Measurements from ENCODE around the gene RNF208. TPM values are rescaled to one million over a fixed set of nuclear protein-coding genes. Genes with fewer than 3 reads are reported as not detected.

Gene RNF208
- total RNA-seq, 5 donors from 2014 or later (not counting 1 experiment from before 2014, with no cell fraction given), result 0.56 to 1.6 (median 1.5) TPM

DNA sequence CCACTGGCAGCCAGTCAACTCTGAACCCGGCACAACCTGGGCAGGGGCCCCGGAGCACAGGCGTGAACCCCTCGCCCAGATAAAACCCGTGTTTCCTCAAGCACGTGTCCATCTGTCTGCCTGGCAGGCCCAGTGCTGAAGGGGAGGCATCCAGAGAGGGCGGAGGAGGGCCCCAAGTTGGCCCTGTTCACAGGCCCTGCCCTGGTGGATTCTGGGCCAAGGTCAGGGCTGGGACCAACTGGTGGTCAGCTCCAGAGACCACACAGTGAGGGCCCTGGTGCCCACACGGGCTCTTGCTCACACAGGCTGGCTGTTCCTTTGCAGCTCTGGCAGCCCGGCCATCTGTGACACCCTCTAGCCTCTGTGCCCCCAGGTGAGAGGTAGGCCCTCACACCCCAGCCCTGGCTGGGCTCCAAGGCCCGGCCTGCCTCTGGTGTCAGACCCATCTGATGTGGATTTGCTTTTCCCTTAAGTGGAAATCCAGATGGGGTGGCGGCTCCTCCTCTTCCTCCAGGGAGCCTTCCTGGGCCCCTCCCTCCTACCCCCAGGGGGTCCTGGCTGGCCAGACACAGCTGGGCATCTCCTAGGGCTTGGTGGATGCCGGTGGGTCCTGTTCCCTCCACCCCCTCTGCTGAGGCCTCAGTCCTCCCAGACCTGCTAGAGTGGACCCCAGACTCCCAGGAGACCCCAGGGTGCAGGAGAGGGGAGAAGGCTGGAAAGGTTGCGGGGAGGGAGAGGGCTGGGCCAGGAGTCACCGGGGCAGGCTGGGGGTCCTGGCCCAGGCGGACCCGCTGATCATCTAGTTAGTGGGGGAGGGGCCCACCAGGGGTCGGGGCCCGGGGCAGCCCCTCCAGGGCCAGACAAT lies 28.5 kb upstream of the RNF208 start:
- Mint-ChIP-seq H3K27ac (no peak overlapping the region), H3K4me3 (no peak overlapping the region), H3K27me3 (no peaks in the 10 kb centered on the region), H3K9me3 (no peaks in the 10 kb centered on the region), H3K4me1 (peaks cover 4 to 5% (median 4%) of the 10 kb centered on the region in 3 donors), H3K36me3 (no peaks in the 10 kb centered on the region)
- peaks cover 0 to 13% of the 10 kb centered on the region in 2 experiments for H3K4me1 ChIP-seq (ENCODE audit: control insufficient read depth in 1 of 2, extremely low read depth in 1 of 2, insufficient read depth in 2 of 2, low read length in 2 of 2)
- DNase-seq (no peak), ATAC-seq (replicated peaks in 1 of 4) (no peak)
- ChIA-PET POLR2A (no interaction called here), CTCF (no interaction called here)
- H3K9me3 ChIP-seq, result no peaks in the 10 kb centered on the region
- no peaks in the 10 kb centered on the region for H3K36me3 ChIP-seq (ENCODE audit: control insufficient read depth in 2 of 2, extremely low read depth in 1 of 2, insufficient read depth in 1 of 2, low read length in 1 of 2)
- H3K27ac ChIP-seq (ENCODE audit: low read length), result no peak overlapping the region
- no peaks in the 10 kb centered on the region for H3K27me3 ChIP-seq (replicated peaks in 1 of 2; ENCODE audit: control insufficient read depth in 2 of 2, extremely low read depth in 1 of 2, insufficient read depth in 2 of 2, low read length in 1 of 2)
- no peak overlapping the region for H3K4me3 ChIP-seq (ENCODE audit: control insufficient read depth in 1 of 2, extremely low read depth in 1 of 2, low read length in 1 of 2)
- 85% methylated on average over 13 of the region's 18 CpGs for WGBS (ENCODE audit: insufficient coverage)

DNA sequence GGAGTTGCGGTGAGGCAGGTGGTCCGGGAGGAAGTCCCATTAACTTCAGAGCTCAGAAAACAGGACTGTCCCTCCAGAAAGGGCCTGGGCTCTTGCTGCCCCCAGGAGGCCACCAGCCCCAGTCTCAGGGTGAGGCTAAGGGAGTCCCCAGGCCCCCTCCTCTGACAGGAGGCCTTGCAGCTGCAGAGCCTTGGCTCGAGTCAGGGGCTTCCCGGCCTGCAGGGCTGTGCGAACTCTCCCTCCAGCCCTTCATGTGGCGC lies 25.8 kb upstream of the RNF208 start:
- Histone ChIP-seq H3K4me3 (ENCODE audit: control insufficient read depth in 1 of 2, extremely low read depth in 1 of 2, low read length in 1 of 2) (no peak overlapping the region), H3K9me3 (no peaks in the 10 kb centered on the region), H3K27ac (ENCODE audit: low read length) (no peak overlapping the region), H3K27me3 (replicated peaks in 1 of 2; ENCODE audit: control insufficient read depth in 2 of 2, extremely low read depth in 1 of 2, insufficient read depth in 2 of 2, low read length in 1 of 2) (no peaks in the 10 kb centered on the region), H3K36me3 (ENCODE audit: control insufficient read depth in 2 of 2, extremely low read depth in 1 of 2, insufficient read depth in 1 of 2, low read length in 1 of 2) (peaks cover 0 to 7% of the 10 kb centered on the region in 2 donors), H3K4me1 (ENCODE audit: control insufficient read depth in 1 of 2, extremely low read depth in 1 of 2, insufficient read depth in 2 of 2, low read length in 2 of 2) (peaks cover 0 to 13% of the 10 kb centered on the region in 2 experiments)
- no peaks in the 10 kb centered on the region for H3K27me3 Mint-ChIP-seq
- H3K27ac Mint-ChIP-seq, result no peak overlapping the region
- ChIA-PET POLR2A (no interaction called here), CTCF (no interaction called here)
- peaks cover 5 to 11% (median 5%) of the 10 kb centered on the region in 3 donors for H3K4me1 Mint-ChIP-seq
- ATAC-seq (replicated peaks in 1 of 4) (no peak), DNase-seq (no peak)
- no peak overlapping the region for H3K4me3 Mint-ChIP-seq
- H3K9me3 Mint-ChIP-seq, result no peaks in the 10 kb centered on the region
- WGBS (ENCODE audit: insufficient coverage), result no CpG with 5 or more reads among the region's 6 CpGs
- H3K36me3 Mint-ChIP-seq, result peaks cover 5% of the 10 kb centered on the region

DNA sequence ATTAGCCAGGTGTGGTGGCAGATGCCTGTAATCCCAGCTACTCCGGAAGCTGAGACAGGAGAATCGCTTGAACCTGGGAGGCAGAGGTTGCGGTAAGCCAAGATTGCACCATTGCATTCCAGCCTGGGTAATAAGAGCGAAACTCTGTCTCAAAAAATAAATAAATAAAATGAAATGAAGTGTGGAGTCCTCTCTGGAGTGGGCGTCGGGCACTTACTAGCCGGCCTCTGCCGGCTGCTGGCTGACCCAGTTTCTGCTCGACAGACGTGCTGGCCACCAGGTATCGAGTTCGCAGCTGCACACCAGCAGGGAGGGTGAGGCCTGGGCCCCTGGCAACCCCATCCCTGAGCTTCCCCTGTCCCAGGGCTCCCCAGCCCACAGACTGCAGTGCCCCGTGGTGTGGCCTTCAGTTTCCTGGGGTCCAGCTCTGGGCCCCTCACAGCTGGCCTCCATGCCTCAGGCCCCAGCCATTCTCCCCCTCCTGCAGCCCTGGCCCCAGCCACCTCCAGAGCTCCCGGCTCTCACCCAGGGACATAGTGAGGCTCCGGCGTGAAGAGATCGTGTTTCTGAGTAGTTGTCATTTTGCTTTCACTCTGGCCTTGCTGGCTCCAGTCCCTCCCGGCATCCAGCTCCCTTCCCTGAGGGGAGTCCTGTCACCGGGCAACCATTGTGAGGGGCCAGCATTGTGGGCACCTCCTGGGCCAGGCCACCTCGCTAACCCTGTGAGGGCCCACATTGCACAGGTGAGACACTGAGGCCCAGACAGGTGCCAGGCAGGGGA lies 25.3 kb upstream of the RNF208 start:
- Histone ChIP-seq H3K27me3 (replicated peaks in 1 of 2; ENCODE audit: control insufficient read depth in 2 of 2, extremely low read depth in 1 of 2, insufficient read depth in 2 of 2, low read length in 1 of 2) (no peaks in the 10 kb centered on the region), H3K27ac (ENCODE audit: low read length) (no peak overlapping the region), H3K4me3 (ENCODE audit: control insufficient read depth in 1 of 2, extremely low read depth in 1 of 2, low read length in 1 of 2) (no peak overlapping the region), H3K4me1 (ENCODE audit: control insufficient read depth in 1 of 2, extremely low read depth in 1 of 2, insufficient read depth in 2 of 2, low read length in 2 of 2) (peaks cover 0 to 19% of the 10 kb centered on the region in 2 experiments), H3K9me3 (no peaks in the 10 kb centered on the region), H3K36me3 (ENCODE audit: control insufficient read depth in 2 of 2, extremely low read depth in 1 of 2, insufficient read depth in 1 of 2, low read length in 1 of 2) (peaks cover 0 to 13% of the 10 kb centered on the region in 2 donors)
- H3K9me3 Mint-ChIP-seq, result no peaks in the 10 kb centered on the region
- DNase-seq (no peak), ATAC-seq (replicated peaks in 1 of 4) (no peak)
- ChIA-PET CTCF (interaction anchor here in 1 of 2 donors (1.0 kb wide), 1 partner anchor 11 kb away, joined by 4 read pairs; no protein-coding TSS in a partner anchor), POLR2A (no interaction called here)
- H3K27me3 Mint-ChIP-seq, result no peaks in the 10 kb centered on the region
- peaks cover 10% of the 10 kb centered on the region for H3K36me3 Mint-ChIP-seq
- H3K27ac Mint-ChIP-seq, result no peak overlapping the region
- peaks cover 11 to 16% (median 11%) of the 10 kb centered on the region in 3 donors for H3K4me1 Mint-ChIP-seq
- WGBS (ENCODE audit: insufficient coverage), result 83% methylated on average over 18 of the region's 20 CpGs
- no peak overlapping the region for H3K4me3 Mint-ChIP-seq

DNA sequence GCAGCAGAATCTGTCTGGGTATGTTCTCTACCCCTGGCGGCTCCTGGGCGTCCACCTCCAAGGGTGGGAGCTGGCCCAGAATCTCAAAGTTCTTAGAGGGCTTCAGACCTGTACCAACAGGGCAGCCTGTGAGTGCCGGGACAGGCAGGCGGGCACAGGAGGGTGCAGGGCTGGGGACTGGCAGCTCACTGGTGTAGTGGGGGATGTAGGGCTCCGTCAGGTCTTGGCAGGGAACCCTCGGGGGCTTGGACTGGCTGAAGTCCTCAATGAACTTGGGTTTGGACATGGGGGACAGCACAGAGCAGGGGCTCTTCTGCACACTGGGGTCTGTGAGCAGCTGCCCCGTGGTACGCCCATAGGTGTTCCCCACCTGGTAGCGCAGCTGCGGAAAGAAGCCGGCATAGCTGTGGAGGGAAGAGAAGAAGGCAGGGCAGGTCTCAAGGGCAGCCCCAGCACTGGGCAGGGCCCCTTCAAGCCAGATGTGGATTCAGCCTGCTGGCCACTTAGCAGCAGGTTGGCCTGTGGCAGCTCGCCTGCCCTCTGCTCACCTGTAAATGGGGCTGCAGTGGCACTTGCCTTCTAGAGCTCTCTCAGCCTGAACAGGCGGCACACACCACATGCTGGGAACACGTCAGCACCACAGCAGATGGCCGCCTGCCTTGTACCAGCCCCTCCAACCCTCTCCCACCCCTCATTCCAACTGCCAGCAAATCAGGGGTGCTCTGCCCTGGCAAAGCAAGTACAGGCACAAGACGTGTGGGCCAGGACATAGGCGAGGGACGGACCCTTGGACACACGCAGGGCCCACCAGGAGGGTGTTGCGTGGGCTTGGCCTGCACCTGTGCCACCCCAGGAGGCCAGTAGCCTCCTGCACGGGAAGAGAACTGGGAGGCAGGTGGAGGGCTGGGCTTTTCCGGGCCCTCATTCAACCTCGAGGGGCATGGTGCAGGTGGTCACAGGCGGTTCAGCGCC lies 23.7 kb upstream of the RNF208 start:
- no peak overlapping the region for H3K4me3 Mint-ChIP-seq

DNA sequence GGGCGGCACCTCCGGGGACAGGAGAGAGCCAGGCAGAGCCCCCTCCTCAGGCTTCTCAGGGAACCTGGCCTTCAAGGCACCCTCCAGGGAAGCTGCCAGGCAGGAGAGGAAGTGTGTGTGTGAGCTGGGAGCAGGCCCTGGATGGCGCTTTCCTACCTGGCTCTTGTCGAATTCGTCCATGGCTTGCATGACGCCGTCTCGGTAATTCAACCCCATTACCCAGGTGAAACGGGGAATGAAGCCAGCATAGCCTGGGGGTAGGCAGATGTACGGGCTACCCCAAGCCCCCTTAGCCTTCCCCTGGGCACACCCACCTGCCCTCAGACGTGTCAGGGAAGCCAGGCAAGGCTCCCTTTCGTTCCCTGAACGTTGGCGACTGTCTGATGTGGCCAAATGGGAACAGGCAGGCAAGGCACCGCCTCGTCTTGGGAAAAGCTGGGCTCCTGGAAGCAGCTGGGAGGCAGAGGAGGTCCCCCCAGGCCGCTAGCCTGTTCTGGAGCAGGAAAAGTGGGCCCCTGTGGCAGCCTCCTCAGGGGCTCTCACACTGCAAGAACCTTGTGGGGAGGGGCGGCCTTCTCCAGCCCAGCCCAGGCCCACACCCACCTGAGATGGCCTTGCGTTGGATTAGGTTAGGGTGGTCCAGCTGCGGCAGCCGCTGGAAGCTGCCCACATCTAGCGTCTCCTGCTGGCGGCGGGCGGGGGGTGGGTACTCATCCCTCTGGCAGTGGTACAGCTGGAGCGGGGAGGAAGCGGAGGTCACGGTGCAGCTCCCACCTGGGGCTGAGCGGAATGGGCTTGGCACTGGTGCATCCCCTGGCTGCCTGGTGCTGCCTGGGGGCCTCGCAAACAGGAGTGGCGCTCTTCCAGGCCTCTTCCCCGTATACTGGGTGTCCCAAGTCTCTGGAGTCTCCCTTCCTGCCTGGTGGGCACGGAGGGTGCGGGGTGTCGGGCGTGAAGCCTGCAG lies 22.7 kb upstream of the RNF208 start:
- ChIA-PET POLR2A (interaction anchor here in 1 of 2 donors (0.6 kb wide), 1 partner anchor 112 kb away, joined by 10 read pairs; no protein-coding TSS in a partner anchor), CTCF (interaction anchor here in 1 of 2 donors (0.6 kb wide), 1 partner anchor 112 kb away, joined by 6 read pairs; no protein-coding TSS in a partner anchor)
- H3K27ac Mint-ChIP-seq, result no peak overlapping the region

More for the DNA sequence above, 23.7 kb upstream of the RNF208 start:
- CTCF ChIA-PET, result no interaction called here
- DNase-seq (no peak), ATAC-seq (replicated peaks in 1 of 4) (no peak)
- no peak overlapping the region for H3K4me3 ChIP-seq (ENCODE audit: control insufficient read depth in 1 of 2, extremely low read depth in 1 of 2, low read length in 1 of 2)
- POLR2A ChIA-PET, result no interaction called here
- peaks cover 16 to 23% (median 19%) of the 10 kb centered on the region in 3 donors for H3K4me1 Mint-ChIP-seq
- peaks cover 14% of the 10 kb centered on the region for H3K36me3 Mint-ChIP-seq
- H3K9me3 Mint-ChIP-seq, result no peaks in the 10 kb centered on the region
- 91% methylated on average over 22 of the region's 25 CpGs for WGBS (ENCODE audit: insufficient coverage)
- H3K4me1 ChIP-seq (ENCODE audit: control insufficient read depth in 1 of 2, extremely low read depth in 1 of 2, insufficient read depth in 2 of 2, low read length in 2 of 2), result peaks cover 2 to 27% of the 10 kb centered on the region in 2 experiments
- no peak overlapping the region for H3K27ac ChIP-seq (ENCODE audit: low read length)
- H3K9me3 ChIP-seq, result no peaks in the 10 kb centered on the region
- no peak overlapping the region for H3K27ac Mint-ChIP-seq
- no peaks in the 10 kb centered on the region for H3K27me3 ChIP-seq (replicated peaks in 1 of 2; ENCODE audit: control insufficient read depth in 2 of 2, extremely low read depth in 1 of 2, insufficient read depth in 2 of 2, low read length in 1 of 2)
- H3K27me3 Mint-ChIP-seq, result no peaks in the 10 kb centered on the region
- H3K36me3 ChIP-seq (ENCODE audit: control insufficient read depth in 2 of 2, extremely low read depth in 1 of 2, insufficient read depth in 1 of 2, low read length in 1 of 2), result peaks cover 0 to 19% of the 10 kb centered on the region in 2 donors

More for the DNA sequence above, 22.7 kb upstream of the RNF208 start:
- H3K36me3 ChIP-seq (ENCODE audit: control insufficient read depth in 2 of 2, extremely low read depth in 1 of 2, insufficient read depth in 1 of 2, low read length in 1 of 2), result peaks cover 0 to 19% of the 10 kb centered on the region in 2 donors
- peaks cover 2 to 31% of the 10 kb centered on the region in 2 experiments for H3K4me1 ChIP-seq (ENCODE audit: control insufficient read depth in 1 of 2, extremely low read depth in 1 of 2, insufficient read depth in 2 of 2, low read length in 2 of 2)
- H3K27me3 Mint-ChIP-seq, result no peaks in the 10 kb centered on the region
- H3K4me3 Mint-ChIP-seq, result no peak overlapping the region
- H3K9me3 Mint-ChIP-seq, result no peaks in the 10 kb centered on the region
- peaks cover 14% of the 10 kb centered on the region for H3K36me3 Mint-ChIP-seq
- H3K27me3 ChIP-seq (replicated peaks in 1 of 2; ENCODE audit: control insufficient read depth in 2 of 2, extremely low read depth in 1 of 2, insufficient read depth in 2 of 2, low read length in 1 of 2), result no peaks in the 10 kb centered on the region
- H3K4me3 ChIP-seq (ENCODE audit: control insufficient read depth in 1 of 2, extremely low read depth in 1 of 2, low read length in 1 of 2), result no peak overlapping the region
- WGBS (ENCODE audit: insufficient coverage), result 94% methylated on average over 27 of the region's 36 CpGs
- H3K9me3 ChIP-seq, result no peaks in the 10 kb centered on the region
- DNase-seq (no peak), ATAC-seq (replicated peaks in 1 of 4) (no peak)
- peaks cover 18 to 25% (median 19%) of the 10 kb centered on the region in 3 donors for H3K4me1 Mint-ChIP-seq
- H3K27ac ChIP-seq (ENCODE audit: low read length), result no peak overlapping the region
